GM19463 (cell line): ENCODE results near the gene TAGLN.

Experiments used
- ATAC-seq: cut with Tn5 transposase; IDR thresholded peaks from one replicate; pipeline ENCODE4 v1.9.1; 2021; ENCODE audit warnings: mild to moderate bottlenecking, moderate library complexity; ENCODE audit not compliant: unreplicated experiment

The TAGLN gene

GRCh38 chr11:117212697-117213355 lies 13.7 kb downstream of the TAGLN start:
- ATAC-seq: no peak

GRCh38 chr11:117214404-117215110 lies 15.4 kb downstream of the TAGLN start:
- ATAC-seq: no peak

- no peak for ATAC-seq
These were observed 18.2 kb downstream of the TAGLN start for GRCh38 chr11:117217141-117218084.

DNA sequence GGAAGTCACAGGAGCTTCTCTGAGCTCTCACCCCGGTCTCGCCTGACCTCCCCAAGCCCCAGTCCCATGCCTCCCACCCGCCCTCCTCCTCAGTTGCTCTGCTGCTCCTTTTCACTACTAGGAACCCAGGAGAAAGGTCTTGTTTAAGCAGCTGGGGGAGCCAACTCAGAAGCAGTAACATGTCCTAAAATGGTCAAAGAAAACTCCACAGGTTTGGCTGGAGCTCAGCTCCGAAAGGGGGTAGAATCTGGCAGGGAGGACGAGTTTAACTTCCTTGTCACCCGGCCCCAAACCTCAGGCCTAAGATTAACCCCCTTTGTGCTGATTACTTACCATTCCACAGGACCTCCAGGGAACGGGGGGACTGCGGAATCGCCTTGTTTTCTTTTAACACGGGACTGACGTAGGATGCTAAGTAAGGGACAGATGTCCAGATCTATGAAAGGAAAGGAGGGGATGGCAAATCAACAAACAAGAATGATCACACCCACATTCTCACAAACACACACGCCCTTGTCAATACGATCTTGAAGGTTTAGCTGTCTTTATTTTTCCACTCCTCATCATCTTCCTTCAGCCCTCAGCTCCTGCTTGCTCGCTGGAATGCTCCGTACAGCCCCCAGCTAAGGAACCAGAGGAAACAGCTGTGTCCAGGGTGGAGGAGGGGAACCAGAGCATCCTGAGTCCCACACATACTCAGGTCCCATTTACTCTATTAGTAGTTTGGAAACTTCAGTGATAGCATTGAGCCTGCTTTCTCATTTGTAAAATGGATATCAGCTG lies 19.2 kb downstream of the TAGLN start:
- no peak for ATAC-seq

- ATAC-seq: no peak
These were observed 19.8 kb downstream of the TAGLN start for GRCh38 chr11:117219001-117219400.

- no peak for ATAC-seq
These were observed 20.3 kb downstream of the TAGLN start for GRCh38 chr11:117219455-117219854.

DNA sequence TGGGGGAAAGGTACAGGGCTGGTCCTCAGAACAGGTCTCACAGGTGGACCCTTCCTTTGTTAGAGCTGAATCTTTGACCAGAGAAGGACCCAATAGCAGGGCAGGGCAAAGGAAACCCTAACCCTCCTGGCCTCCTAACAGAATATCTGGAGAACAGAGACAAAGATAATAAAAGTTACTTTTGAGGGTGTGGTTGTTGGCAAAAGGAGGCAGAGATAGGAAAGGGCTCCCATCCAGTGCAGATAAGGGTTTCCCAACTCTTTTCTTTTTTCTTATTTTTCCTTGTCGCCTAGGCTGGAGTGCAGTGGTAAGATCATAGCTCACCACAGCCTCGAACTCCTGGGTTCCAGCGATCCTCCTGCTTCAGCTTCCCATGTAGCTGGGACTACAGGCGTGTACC lies 20.8 kb downstream of the TAGLN start:
- ATAC-seq: no peak

DNA sequence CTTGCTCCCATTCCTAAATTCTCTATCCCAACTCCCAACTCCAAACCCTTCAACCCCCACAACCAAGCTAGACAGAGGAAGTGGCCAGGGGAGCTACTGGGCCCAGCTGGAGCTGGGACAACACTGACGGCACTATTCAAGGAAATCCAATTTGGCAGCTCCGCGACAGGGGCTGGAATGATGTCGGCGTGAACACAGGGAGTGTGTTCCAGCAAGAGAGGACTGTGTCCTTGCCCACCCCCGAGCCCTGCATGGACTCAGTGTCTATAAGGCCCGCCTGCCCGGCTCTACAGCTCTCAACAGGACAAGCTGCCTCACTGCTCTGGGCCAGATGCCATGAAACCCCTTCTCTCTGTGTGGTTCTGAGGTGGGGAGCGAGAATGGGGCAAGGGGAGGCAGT lies 21.4 kb downstream of the TAGLN start:
- ATAC-seq: no peak

DNA sequence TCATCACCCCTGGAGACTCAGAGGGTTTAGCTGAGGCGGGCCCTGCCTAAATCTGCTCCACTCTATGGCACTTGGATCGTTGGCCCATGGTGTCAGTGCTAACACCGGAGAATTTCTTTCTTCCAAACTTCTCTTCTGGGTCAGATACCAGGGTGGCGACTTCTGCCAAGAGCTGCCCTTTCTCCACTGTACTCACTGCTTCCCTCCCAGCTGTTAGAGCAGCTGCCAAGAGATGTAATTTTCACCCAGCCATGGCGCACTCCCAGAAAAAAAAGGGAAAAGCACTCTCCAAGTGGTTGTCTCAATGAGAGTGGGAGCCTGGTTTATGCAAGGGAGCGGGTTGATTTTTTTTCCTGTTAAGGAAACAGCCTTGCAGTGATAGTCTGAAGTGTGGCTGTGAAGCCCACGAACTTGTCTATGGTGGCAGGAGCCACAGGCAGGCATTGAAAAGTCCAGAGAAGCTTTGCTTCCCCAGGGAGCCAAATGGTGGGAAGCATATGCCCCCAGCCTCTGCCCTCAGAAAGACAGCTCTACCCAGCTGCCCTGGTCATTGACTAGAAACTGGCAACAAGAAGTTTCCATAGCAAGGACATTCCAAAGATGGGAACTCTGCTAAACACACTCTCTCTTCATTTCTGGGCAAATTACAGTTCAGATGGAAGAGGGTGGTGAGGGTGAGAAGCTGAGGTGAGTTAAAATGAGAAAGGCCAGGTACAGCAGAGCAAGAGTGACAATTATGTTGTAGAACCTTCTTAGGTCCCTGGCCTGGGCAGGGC lies 22.0 kb downstream of the TAGLN start:
- no peak for ATAC-seq

DNA sequence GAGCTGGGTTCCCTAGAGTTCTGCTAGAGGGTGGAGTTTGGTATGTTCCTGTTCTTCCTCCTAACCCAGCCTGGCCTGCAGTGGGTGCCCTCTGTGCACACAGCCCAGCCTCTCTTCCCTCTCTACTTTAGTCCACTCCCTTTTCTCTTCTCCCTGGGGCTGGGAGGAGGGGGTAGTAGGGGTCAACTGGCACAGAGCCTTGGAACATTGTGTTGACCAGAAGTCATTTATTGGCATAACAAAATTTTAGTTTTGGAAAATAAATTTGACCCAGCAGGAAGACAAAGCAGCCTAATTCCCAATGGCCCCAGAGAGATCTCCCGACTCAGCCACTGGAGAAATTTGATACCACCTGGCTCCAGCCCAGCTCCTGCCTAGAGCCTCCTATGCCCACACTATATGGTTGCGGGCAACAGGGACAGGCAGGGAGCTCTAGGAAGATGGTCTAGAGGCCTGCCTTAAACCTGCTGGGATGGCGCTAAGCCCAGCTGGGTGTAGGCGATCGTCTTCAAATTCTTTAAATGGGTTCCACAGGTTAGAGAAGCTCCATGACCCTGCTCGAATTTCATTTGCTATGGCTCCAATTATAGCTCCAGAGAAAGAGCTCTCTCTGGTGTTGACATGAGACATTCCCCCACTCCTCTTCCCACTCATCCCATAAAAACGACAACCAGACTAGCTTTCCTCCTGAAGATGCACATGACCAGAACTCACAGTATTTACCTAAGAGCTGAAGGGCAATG lies 22.8 kb downstream of the TAGLN start:
- no peak for ATAC-seq

DNA sequence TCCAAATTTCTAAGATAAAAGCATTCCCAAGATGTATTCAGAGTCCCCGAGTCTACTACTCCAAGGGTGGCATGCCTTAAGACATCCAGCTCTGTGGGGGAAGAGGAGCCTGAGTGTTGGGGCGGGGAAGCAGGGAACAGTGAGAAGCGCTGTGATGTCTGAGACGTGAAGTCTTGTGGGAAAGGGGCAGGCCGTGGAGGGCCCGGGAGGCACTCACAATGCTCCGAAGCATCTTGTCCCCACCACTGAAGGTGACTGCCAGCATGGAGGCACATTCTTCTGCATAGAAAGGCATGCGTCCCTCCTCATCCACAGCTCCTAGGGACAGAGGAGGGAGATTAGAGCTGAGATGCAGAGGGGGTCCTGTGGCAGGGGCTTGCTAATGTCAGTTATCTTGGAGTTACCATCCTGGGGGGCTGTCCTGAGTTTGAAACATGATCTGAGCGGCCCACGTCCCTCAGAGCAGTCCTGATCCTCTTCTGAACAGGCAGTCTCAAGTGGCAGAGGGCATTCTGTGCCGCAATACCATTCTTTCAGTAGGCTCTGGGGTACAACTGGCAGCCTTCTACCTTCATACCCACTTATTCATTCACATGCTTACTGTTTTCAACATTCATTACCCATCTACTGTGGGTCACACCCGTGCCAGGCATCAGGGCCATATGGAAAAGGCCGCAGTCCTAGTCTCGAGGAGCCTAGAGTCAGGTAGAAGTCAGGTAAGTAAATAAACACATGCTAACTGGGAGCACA lies 24.0 kb downstream of the TAGLN start:
- ATAC-seq: no peak

DNA sequence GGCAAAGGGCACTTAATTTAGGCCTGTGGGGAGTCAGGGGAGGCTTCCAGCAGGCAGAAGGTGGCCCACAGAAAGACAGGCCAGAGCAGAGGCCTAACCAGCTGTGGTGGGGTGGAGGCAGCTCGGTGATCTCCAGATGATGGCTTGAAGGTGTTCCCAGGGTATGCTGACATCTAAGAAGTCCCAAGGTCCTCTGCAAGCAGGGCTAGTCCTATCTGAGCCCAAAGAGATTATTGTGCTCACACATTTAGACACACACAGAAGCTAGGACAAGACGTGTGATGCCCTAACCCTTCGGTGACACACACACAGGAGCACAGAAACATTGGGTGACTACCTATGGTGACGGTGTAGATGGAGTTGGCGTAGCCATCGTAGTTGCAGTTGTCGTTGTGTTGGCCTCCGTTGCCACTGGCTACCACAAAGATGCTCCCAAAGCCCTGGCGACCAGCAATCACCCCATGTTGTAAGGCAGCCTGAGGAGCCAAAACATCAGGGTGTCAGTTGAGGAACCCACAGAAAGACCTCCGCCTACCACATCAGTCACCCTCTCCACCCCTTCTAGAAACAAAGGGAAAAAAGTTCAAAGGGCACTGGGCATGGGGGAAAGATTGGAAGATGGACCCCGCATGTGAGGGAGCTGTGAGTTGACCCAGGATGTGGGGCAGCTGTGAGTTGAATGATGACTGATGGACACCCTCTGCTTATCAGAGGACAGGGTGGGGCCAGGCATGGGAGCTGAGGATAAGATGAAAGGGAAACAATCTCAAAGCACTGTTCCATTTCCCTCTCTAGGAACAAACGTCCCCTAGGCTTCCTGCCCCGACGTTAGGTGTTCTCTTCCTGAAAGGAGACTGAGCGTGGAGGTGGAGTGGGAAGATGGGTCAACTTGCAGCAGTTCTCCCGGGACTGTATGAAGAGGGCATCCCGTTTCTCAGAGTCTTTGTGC lies 24.8 kb downstream of the TAGLN start:
- no peak for ATAC-seq

DNA sequence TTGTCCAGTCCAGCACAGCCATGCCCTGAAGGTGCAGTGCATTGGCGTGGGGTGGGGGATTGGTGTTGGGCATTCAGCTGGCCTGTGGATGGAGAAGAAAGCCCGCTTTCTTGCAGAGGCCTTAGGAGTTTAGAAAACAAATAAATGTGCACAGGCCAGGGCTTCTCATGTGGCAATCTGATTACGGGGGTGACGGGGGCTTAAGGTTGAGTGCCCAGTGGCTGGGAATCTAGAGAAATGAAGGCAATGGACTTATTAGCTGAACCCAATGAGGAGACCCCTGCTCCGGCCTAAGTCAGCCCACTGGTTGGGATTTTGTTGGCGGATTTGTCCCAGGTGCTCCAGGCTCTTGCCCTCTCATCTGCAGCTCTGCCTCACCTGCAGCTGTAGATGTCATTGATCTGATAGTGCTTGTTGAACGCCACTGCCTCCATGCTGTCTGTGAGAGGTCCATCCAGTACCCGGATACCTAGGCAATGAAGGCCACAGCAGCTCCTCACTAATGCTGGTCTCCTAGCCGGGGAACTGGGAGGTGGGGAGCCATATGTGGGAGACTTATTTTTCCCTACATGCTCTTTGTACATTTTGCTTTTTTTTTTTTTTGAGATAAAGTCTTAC lies 26.5 kb downstream of the TAGLN start:
- no peak for ATAC-seq

- ATAC-seq: no peak
These were observed 27.5 kb downstream of the TAGLN start for GRCh38 chr11:117226388-117227385.

DNA sequence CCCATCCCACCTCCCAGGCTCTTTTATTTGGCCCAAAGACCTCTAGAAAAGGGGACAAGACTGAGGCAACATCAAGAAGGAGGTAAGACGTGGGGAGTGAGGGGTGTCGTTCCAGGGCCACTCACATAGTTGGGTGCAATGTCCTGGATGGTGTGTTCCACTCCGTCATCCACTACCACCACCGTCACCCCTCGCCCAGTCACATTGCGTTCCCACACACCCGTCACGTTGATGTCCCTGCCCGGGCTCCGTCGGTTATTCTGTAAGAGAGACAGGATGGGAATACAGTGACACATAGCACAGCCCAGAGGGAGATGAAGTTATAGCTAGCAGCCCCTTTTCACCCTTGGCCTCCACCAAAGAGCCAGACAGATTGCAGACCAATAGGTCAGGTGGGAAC lies 28.9 kb downstream of the TAGLN start:
- no peak for ATAC-seq

DNA sequence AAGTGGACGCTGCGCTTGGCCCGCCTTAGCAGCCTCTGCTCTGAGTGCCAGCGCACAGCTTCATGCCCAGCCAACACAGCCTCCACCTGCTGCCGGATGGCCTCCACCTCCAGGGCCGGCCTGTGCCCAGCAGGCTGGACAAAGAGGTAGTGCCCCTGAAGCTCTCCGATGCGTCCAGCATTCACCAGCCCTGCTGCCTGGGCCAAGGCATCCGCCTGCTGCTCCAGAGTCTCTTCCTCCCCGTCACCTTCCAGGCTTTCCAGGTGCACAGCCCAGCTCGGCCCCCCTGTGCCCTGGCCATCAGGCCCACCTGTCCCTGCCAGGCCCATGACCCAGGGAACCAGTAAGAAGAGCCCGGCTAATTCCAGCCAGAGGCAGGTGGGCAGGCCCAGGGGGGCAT lies 30.2 kb downstream of the TAGLN start:
- no peak for ATAC-seq
